ENCODE data around the gene ORAI3. TPM values are rescaled to one million over a fixed set of nuclear protein-coding genes. Genes with fewer than 3 reads are reported as not detected.
A peak's percentile ranks its signal among the peaks of the same experiment; 100 is the strongest.

The ORAI3 gene
- total RNA-seq, 1 experiment from 2014 or later = 26.9 TPM

GRCh38 chr16:30992931-30993816 lies 44.3 kb downstream of the ORAI3 start:
- ChIA-PET POLR2A (interaction anchor here (0.5 kb wide), 1 partner anchor 124 kb away, joined by 5 read pairs; the partner anchor contains the start of gene KAT8), CTCF (interaction anchor here (0.8 kb wide), 1 partner anchor 149 kb away, joined by 3 read pairs; no protein-coding TSS in a partner anchor)
- no peaks in the 10 kb centered on the region for H3K27me3 ChIP-seq (ENCODE audit: control insufficient read depth, insufficient read depth, low read length)
- H3K9me3 ChIP-seq (ENCODE audit: control insufficient read depth, insufficient read depth, low read depth, low read length) = no peaks in the 10 kb centered on the region
- intact Hi-C loops (cut with micrococcal nuclease; ENCODE audit: unreplicated experiment) = loop anchor here (10.0 kb wide), 1 partner anchor 452 kb away; the partner anchor contains the start of gene ZNF843
- in situ Hi-C loops (cut with HindIII; ENCODE audit: low pct_unique_long_range_greater_than_20kb, low sequenced_read_pairs) = no loop called here
- BruUV-seq (replicated peaks) = no TSS peak
- ATAC-seq (no peak), DNase-seq (ENCODE audit: low read depth, low spot score) (no peak)
- no peak overlapping the region for H3K4me3 ChIP-seq (ENCODE audit: low read depth in 2 of 2, low read length in 2 of 2)
- peaks cover 19% of the 10 kb centered on the region for H3K4me1 ChIP-seq (ENCODE audit: control insufficient read depth, insufficient read depth, low read length)
- peak overlapping the region; percentile 18; the same call in 1 of the 2 replicates for H3K27ac ChIP-seq (ENCODE audit: low read length)
- no peaks in the 10 kb centered on the region for H3K36me3 ChIP-seq (ENCODE audit: control insufficient read depth, insufficient read depth, low read length)
- TF ChIP-seq POLR2AphosphoS5 (IDR thresholded peaks at IDR 0.05; ENCODE audit: low read depth, low read length) (no peak), TCF7L2 (IDR thresholded peaks at IDR 0.05; ENCODE audit: low read depth, low read length) (no peak), SIN3A (IDR thresholded peaks at IDR 0.05; ENCODE audit: borderline replicate concordance, insufficient read depth, low read depth, low read length) (no peak)
- TF ChIP-seq, protein P1, sequence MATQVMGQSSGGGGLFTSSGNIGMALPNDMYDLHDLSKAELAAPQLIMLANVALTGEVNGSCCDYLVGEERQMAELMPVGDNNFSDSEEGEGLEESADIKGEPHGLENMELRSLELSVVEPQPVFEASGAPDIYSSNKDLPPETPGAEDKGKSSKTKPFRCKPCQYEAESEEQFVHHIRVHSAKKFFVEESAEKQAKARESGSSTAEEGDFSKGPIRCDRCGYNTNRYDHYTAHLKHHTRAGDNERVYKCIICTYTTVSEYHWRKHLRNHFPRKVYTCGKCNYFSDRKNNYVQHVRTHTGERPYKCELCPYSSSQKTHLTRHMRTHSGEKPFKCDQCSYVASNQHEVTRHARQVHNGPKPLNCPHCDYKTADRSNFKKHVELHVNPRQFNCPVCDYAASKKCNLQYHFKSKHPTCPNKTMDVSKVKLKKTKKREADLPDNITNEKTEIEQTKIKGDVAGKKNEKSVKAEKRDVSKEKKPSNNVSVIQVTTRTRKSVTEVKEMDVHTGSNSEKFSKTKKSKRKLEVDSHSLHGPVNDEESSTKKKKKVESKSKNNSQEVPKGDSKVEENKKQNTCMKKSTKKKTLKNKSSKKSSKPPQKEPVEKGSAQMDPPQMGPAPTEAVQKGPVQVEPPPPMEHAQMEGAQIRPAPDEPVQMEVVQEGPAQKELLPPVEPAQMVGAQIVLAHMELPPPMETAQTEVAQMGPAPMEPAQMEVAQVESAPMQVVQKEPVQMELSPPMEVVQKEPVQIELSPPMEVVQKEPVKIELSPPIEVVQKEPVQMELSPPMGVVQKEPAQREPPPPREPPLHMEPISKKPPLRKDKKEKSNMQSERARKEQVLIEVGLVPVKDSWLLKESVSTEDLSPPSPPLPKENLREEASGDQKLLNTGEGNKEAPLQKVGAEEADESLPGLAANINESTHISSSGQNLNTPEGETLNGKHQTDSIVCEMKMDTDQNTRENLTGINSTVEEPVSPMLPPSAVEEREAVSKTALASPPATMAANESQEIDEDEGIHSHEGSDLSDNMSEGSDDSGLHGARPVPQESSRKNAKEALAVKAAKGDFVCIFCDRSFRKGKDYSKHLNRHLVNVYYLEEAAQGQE (IDR thresholded peaks at IDR 0.05; ENCODE audit: insufficient read depth in 1 of 2, low read depth in 2 of 2, low read length in 1 of 2) = no peak
- TF ChIP-seq, protein P2, sequence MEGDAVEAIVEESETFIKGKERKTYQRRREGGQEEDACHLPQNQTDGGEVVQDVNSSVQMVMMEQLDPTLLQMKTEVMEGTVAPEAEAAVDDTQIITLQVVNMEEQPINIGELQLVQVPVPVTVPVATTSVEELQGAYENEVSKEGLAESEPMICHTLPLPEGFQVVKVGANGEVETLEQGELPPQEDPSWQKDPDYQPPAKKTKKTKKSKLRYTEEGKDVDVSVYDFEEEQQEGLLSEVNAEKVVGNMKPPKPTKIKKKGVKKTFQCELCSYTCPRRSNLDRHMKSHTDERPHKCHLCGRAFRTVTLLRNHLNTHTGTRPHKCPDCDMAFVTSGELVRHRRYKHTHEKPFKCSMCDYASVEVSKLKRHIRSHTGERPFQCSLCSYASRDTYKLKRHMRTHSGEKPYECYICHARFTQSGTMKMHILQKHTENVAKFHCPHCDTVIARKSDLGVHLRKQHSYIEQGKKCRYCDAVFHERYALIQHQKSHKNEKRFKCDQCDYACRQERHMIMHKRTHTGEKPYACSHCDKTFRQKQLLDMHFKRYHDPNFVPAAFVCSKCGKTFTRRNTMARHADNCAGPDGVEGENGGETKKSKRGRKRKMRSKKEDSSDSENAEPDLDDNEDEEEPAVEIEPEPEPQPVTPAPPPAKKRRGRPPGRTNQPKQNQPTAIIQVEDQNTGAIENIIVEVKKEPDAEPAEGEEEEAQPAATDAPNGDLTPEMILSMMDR (IDR thresholded peaks at IDR 0.05) = no peak

GRCh38 chr16:30995927-30996323 lies 47.1 kb downstream of the ORAI3 start:
- POLR2A ChIA-PET = interaction anchor here (0.6 kb wide), 1 partner anchor 47 kb away, joined by 9 read pairs; the partner anchor contains the start of gene ORAI3
- BruUV-seq (replicated peaks) = no TSS peak
- DNase-seq (ENCODE audit: low read depth, low spot score) (no peak), ATAC-seq (no peak)
- no peaks in the 10 kb centered on the region for H3K36me3 ChIP-seq (ENCODE audit: control insufficient read depth, insufficient read depth, low read length)
- in situ Hi-C loops (cut with HindIII; ENCODE audit: low pct_unique_long_range_greater_than_20kb, low sequenced_read_pairs) = no loop called here
- TF ChIP-seq, protein P1 (IDR thresholded peaks at IDR 0.05; ENCODE audit: insufficient read depth in 1 of 2, low read depth in 2 of 2, low read length in 1 of 2) = no peak
- no peak for TF ChIP-seq TCF7L2 (IDR thresholded peaks at IDR 0.05; ENCODE audit: low read depth, low read length)
- TF ChIP-seq POLR2AphosphoS5 (IDR thresholded peaks at IDR 0.05; ENCODE audit: low read depth, low read length) = no peak
- TF ChIP-seq SIN3A (IDR thresholded peaks at IDR 0.05; ENCODE audit: borderline replicate concordance, insufficient read depth, low read depth, low read length) = no peak
- TF ChIP-seq, protein P2 (IDR thresholded peaks at IDR 0.05) = no peak
- no peaks in the 10 kb centered on the region for H3K27me3 ChIP-seq (ENCODE audit: control insufficient read depth, insufficient read depth, low read length)
- H3K9me3 ChIP-seq (ENCODE audit: control insufficient read depth, insufficient read depth, low read depth, low read length) = no peaks in the 10 kb centered on the region
- peak overlapping the region; percentile 95 for H3K27ac ChIP-seq (ENCODE audit: low read length)
- CTCF ChIA-PET = interaction anchor here (1.1 to 1.7 kb wide), 2 partner anchors 11 to 143 kb away, joined by 4 read pairs; partner anchors contain the start of gene HSD3B7
- intact Hi-C loops (cut with micrococcal nuclease; ENCODE audit: unreplicated experiment) = loop anchor here (10.0 kb wide), 1 partner anchor 449 kb away; the partner anchor contains the start of gene ZNF843
- H3K4me3 ChIP-seq (ENCODE audit: low read depth in 2 of 2, low read length in 2 of 2) = peak overlapping the region; percentile 54 to 79
- H3K4me1 ChIP-seq (ENCODE audit: control insufficient read depth, insufficient read depth, low read length) = peaks cover 33% of the 10 kb centered on the region

Data from Panc1 (cell line).